ENCODE data around the gene GK. TPM values are rescaled to one million over a fixed set of nuclear protein-coding genes. Genes with fewer than 3 reads are reported as not detected.

The GK gene
- total and polyA plus RNA-seq, 9 of the 15 experiments (the other 6 are each of a cell fraction or from before 2014, with no cell fraction given): 8.0 to 15.7 (median 12.4) TPM

- TF ChIP-seq, protein P1, sequence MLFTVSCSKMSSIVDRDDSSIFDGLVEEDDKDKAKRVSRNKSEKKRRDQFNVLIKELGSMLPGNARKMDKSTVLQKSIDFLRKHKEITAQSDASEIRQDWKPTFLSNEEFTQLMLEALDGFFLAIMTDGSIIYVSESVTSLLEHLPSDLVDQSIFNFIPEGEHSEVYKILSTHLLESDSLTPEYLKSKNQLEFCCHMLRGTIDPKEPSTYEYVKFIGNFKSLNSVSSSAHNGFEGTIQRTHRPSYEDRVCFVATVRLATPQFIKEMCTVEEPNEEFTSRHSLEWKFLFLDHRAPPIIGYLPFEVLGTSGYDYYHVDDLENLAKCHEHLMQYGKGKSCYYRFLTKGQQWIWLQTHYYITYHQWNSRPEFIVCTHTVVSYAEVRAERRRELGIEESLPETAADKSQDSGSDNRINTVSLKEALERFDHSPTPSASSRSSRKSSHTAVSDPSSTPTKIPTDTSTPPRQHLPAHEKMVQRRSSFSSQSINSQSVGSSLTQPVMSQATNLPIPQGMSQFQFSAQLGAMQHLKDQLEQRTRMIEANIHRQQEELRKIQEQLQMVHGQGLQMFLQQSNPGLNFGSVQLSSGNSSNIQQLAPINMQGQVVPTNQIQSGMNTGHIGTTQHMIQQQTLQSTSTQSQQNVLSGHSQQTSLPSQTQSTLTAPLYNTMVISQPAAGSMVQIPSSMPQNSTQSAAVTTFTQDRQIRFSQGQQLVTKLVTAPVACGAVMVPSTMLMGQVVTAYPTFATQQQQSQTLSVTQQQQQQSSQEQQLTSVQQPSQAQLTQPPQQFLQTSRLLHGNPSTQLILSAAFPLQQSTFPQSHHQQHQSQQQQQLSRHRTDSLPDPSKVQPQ (CRISPR knock-in tag; IDR thresholded peaks at IDR 0.05; ENCODE audit: borderline replicate concordance): no peak
- no peak for TF ChIP-seq ZNF707 (CRISPR knock-in tag; conservative IDR thresholded peaks at IDR 0.05)
Observed at GRCh38 chrX:30626402-30626801, 26.8 kb upstream of the GK start (continued).

DNA sequence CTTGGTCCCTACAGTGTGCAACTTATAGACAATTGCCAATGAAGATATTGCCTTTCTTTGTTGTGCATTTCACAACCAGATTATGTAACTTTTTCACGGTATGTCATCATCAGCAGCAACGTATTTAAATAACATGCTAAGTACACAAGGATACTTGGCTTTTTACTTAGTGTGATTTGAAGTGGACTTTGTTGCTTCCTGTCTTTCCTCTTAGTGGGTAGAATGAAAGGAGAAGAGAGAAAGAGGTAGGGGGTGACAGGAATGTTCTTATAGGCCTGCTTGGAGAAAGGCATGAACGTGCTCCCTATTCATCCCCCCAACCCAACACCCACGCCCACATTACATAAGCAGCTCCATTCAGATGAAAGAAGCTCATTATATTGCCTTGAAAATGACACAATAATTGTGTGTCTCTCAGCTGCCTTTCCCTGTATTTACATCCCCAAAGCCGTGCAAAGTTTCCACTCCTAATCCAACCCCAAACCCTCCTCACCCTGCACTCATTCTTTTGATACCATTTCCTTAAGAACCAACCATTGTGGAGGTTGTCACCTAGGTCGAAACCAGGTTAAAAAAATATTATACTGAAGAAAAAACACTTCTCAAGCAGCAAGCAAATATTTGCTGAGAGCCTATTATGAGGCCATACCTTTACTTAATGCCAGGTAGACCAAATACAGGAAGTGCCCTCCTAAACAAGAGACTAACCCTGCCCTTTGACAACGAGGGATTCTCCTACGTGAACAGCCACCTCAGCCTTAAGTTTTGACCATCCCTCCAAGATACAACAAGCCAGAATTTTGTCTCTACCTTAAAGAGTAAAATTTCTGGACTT, 25.2 kb upstream of the GK start:
- H3K4me3 ChIP-seq: no peak overlapping the region
- BruUV-seq (replicated peaks): no TSS peak
- no peak overlapping the region for H3K27ac ChIP-seq (ENCODE audit: extremely low read depth, low read depth, low read length)
- no peaks in the 10 kb centered on the region for H4K20me1 ChIP-seq (replicated peaks; ENCODE audit: control insufficient read depth, insufficient read depth, low read length)
- H3K9me3 ChIP-seq (replicated peaks; ENCODE audit: control insufficient read depth, insufficient read depth, low read depth, low read length): no peaks in the 10 kb centered on the region
- H2AFZ ChIP-seq (ENCODE audit: low read depth, low read length): 0 out of 2 replicates have a peak overlapping the region, but pooled peaks have one; percentile 40
- intact Hi-C loops (cut with micrococcal nuclease) (no loop called here), in situ Hi-C loops (cut with MboI) (loop anchor here (5.0 kb wide), 1 partner anchor 84 kb away; no protein-coding TSS in a partner anchor)
- H3K9me1 ChIP-seq (ENCODE audit: control insufficient read depth, insufficient read depth, low read length): no peaks in the 10 kb centered on the region
- FAIRE-seq (no peak), ATAC-seq (no peak; the same call in 1 of the 3 replicates), DNase-seq (ENCODE audit: extremely low read depth in 1 of 4, low spot score in 3 of 4) (no peak)
- ChIA-PET CTCF (ENCODE audit: low intra/inter-chr PET ratio) (no interaction called here), POLR2A (interaction anchor here (1.6 kb wide), 1 partner anchor 8 kb away, joined by 3 read pairs; no protein-coding TSS in a partner anchor)
- no peaks in the 10 kb centered on the region; a peak in 1 of 5 replicates for H3K4me1 ChIP-seq (replicated peaks in 1 of 2; ENCODE audit: control insufficient read depth in 2 of 2, insufficient read depth in 2 of 2, low read length in 2 of 2)
- no peaks in the 10 kb centered on the region for H3K36me3 ChIP-seq (ENCODE audit: control insufficient read depth, insufficient read depth, low read length)
- no peaks in the 10 kb centered on the region for H3K27me3 ChIP-seq (ENCODE audit: control insufficient read depth in 2 of 2, insufficient read depth in 2 of 2, low read length in 2 of 2)
- H3K79me2 ChIP-seq (ENCODE audit: control insufficient read depth, insufficient read depth, low read length): no peaks in the 10 kb centered on the region
- WGBS (ENCODE audit: insufficient coverage, low coverage, missing lambda C conversion rate): 16% methylated on average over 7 of the region's 8 CpGs
- no peak overlapping the region; the same call in 1 of the 2 replicates for H3K4me2 ChIP-seq (ENCODE audit: insufficient read depth, low read length)
- no peak overlapping the region for H3K9ac ChIP-seq (ENCODE audit: insufficient read depth in 1 of 2, low read depth in 2 of 2, low read length in 2 of 2)
- TF ChIP-seq ZNF695 (CRISPR knock-in tag; IDR thresholded peaks at IDR 0.05) (no peak), FOXA3 (CRISPR knock-in tag; conservative IDR thresholded peaks at IDR 0.05 in 1 of 2, IDR thresholded peaks at IDR 0.05 in 1 of 2) (peak in 1 of 2 experiments; percentile 82; a peak in 2 of 4 replicates), ATF3 (IDR thresholded peaks at IDR 0.05) (peak; percentile 79), ATF3 (CRISPR knock-in tag; conservative IDR thresholded peaks at IDR 0.05) (no peak), SPI1 (IDR thresholded peaks at IDR 0.05; ENCODE audit: borderline replicate concordance, low read depth, low read length) (peak; percentile 33; the same call in 1 of the 2 replicates), TRIM24 (IDR thresholded peaks at IDR 0.05) (peak; percentile 88 to 90; a peak in 3 of 4 replicates), SAP30 (IDR thresholded peaks at IDR 0.05; ENCODE audit: borderline replicate concordance, insufficient read depth, low read depth, low read length, poor library complexity, severe bottlenecking) (no peak), FOXJ2 (tag; IDR thresholded peaks at IDR 0.05) (0 out of 2 replicates have a peak, but pooled peaks have one; percentile 29), L3MBTL2 (IDR thresholded peaks at IDR 0.05) (no peak), SOX6 (IDR thresholded peaks at IDR 0.05) (peak; percentile 36; the same call in 1 of the 2 replicates), ZNF707 (CRISPR knock-in tag; conservative IDR thresholded peaks at IDR 0.05) (no peak), CBFA2T2 (conservative IDR thresholded peaks at IDR 0.05) (no peak), CEBPB (tag; IDR thresholded peaks at IDR 0.05) (peak; percentile 88), ZNF644 (tag; IDR thresholded peaks at IDR 0.05; ENCODE audit: low read depth) (no peak)
- TF ChIP-seq, protein P2, sequence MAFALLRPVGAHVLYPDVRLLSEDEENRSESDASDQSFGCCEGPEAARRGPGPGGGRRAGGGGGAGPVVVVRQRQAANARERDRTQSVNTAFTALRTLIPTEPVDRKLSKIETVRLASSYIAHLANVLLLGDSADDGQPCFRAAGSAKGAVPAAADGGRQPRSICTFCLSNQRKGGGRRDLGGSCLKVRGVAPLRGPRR (CRISPR knock-in tag; IDR thresholded peaks at IDR 0.05): no peak

Data from K562 (cell line).